Activated CD4-positive, alpha-beta T cell treated with anti-CD3 and anti-CD28 coated beads, Interleukin-2, amount 50 U/mL, for 4 hours (primary cell): ENCODE results near the gene HOXA2.

Source experiments
- DNase-seq, 2 experiments: peaks; one replicate each; pipeline ENCODE4 v3.0.0-alpha.2; 2020

Gene HOXA2

GRCh38 chr7:27124902-27125689 is 22.6 kb upstream of the HOXA2 start:
- no peak for DNase-seq

GRCh38 chr7:27124096-27124901 is 21.8 kb upstream of the HOXA2 start:
- no peak for DNase-seq

GRCh38 chr7:27123477-27124053 is 21.1 kb upstream of the HOXA2 start:
- DNase-seq, result no peak

- no peak for DNase-seq
Observed at GRCh38 chr7:27123007-27123476, 20.6 kb upstream of the HOXA2 start.

DNA sequence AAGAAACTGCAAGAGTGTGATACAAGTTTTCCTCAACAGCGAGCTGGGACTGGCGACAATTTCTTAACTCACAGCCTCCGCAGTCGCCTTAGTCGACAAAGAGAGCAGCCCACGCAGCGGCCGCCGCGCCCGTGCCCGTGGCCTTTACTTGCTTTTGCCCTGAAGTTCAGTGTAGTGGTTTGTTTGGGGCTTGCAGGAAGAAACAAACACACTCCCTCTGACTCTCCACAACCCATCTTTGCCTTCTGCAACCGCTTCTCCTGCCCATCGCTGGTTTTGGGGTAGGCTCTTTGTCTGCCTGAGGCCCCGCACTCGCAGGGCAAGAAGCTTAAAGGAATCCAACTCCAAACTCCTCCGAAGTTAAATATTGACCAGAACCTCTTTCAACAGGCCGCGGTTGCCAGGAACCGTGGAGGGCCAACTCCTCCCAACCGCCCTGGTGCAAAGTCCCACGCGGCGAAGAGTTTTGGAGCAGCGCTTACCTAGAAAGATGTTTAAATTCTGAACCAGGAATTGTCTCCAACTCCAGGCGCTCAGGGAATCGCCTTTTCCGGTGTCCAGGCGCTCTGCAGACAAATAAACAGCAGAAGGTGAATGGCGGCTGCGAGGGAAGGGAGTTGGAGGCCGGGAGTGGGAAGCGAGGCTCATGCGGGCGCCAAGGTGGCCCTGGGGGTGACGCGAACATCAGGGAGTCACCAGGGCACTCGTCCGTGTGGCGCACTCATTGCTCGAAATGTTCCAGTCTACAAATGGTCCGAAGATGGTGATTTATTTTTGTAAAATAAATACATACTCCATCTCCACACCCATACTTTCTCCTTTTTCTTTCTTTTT is 19.8 kb upstream of the HOXA2 start:
- no peak for DNase-seq

GRCh38 chr7:27121684-27122076 is 19.2 kb upstream of the HOXA2 start:
- DNase-seq, result no peak

DNA sequence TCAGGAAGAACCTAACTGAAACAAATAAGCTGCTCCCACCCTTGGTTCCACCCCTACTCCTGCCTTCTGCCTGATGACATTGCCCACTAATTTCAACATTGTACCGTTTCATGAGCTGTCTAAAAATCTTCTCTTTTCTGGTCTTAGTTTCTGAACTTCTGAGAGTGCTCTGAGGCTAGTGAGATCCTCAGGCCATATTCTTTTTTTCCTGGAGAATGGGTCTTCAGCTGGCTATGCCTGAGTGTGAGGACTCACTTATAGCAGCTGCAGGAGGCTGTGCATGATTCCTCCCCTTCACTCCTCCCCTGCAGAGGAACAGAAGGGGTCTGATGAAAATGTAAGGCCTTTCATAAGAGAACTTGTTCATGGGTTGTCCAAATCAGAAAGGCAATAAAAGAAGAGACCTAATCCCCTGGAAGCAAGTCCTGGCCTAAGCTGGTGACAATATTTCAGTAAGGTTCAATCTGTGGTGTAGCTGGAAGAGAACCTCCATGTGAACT is 17.0 kb upstream of the HOXA2 start:
- DNase-seq, result no peak

- DNase-seq, result no peak
Observed at GRCh38 chr7:27118580-27118979, 16.1 kb upstream of the HOXA2 start.

DNA sequence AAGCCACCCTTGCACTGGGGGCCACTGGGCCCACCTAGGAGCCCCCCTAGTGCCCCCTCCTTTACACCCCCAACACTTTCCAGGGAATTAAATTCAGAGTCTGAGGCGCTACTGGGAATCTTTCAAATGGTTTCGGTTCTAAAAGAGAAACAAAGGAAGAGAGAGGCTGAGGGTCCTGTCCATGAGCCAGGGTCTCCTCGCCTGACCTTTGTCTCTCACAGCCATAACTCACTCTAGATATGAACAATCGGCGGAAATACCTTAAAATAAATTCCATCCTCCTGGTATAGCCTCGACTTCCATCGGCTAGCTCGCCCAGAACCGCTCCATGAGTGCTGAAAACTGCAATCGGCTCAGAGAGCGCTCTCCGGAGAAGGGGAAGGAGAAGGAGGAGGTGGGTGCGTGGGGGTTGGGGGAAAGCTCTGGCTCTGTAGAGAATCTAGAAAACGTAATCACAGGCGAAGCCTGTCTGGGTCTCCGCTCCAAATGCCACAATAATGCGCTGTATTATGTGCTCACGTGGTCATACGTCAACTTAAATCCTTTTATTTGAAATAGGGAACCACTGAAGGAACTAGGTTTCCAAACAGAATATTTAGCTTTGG is 15.5 kb upstream of the HOXA2 start:
- no peak for DNase-seq

DNA sequence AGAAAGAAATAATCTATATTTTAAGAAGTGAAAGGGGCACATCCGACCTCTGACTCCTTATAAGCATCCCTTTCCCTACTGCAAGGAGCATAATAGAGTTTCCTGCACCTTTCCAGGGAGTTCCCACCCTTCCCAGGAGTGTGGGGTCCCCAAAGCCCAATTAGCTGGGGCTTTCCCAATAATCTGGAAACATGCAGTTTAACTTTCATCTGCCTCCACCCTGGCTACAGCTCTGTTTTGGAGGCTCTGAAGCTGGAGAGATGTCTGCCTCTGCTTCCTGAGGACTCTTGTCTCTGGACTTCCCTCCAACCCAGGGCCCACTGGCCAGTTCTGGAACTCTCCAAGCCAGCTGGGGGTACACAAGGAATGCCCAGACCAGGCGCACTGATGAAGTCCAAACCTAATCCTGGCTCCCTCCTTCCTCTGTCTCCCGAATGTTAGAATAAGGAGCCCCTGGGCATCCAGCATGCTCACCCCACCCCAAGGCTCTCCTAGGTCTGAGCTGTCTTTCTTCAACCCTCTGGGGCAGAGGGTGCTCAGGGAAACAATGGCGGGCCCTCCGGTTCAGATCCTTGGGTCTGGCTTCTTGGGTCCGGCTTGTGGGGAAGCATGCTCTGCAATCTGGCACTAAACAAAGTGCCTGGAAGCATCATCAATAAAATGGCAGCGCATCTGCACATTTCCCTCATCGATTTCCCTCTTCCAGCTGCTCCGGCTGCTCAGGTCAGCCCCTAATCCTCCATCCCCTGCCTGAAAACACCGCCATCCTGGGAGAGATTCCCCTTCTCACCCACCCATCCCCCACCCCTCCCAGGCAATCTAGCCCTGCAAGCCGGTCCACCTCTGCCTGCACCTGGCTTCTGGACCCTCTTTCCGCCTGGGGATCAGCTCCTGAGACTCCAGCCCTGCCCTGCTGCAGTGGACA is 14.7 kb upstream of the HOXA2 start:
- DNase-seq, result no peak

DNA sequence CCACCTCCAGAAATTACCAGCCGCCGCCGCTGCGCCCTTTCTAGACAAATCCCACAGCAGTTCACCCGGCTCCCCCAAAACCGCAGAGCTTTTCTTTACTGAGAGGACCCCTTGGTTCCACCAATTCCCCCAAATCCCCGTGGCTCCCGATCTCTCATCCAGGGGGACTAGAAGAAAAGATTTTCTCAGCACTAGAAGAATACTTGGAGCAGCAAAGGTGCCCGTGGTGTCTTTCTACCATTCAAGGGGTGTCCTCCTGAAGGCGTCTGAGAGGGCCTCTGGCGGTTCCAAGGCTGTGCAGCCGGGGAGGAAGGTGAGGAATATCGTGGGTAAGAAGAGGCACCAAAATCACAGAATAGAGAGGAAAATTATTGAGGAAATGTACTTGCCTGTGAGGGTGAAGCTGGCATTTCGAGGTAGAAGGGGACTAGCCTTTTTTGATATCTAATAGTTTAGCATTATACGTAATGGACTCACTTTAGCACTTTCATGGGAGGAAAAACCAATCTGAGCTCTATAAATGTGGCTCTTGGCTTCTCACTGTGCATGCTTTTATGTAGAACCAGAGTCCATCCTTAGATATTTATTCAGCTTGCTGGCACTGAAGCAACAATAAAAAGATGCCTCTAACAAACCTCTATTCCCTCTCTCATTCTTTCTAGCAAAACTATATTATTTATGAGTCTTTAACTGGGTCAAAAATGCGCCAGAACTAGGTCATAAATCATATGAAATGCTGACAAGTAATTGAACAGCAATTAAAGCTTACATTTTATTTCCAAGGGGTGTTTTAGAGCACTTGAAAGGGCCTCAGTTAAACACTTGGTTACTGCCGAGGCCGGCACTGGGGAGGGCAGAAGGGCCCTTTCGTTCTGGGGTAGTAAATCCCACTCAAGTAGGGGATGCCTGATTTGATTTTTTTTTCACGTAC is 13.8 kb upstream of the HOXA2 start:
- DNase-seq, result no peak

GRCh38 chr7:27115221-27116026 is 12.9 kb upstream of the HOXA2 start:
- no peak for DNase-seq

DNA sequence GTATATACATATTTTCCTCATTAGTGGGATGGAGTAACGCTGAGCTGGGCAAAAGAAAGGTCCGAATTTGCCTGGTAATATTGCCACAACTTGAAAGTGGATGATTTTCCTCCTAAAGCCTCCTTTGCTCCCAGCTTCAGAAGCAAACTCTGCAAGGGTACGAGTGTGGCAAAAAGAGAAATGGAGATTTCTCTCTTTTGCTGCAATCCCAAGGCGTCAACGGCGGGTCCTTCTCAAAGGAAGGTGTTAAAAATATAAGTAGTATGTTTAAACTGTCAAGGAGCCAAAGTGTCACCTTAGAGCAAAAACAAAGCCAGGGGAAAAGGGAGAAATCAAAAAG is 12.4 kb upstream of the HOXA2 start:
- DNase-seq, result no peak

DNA sequence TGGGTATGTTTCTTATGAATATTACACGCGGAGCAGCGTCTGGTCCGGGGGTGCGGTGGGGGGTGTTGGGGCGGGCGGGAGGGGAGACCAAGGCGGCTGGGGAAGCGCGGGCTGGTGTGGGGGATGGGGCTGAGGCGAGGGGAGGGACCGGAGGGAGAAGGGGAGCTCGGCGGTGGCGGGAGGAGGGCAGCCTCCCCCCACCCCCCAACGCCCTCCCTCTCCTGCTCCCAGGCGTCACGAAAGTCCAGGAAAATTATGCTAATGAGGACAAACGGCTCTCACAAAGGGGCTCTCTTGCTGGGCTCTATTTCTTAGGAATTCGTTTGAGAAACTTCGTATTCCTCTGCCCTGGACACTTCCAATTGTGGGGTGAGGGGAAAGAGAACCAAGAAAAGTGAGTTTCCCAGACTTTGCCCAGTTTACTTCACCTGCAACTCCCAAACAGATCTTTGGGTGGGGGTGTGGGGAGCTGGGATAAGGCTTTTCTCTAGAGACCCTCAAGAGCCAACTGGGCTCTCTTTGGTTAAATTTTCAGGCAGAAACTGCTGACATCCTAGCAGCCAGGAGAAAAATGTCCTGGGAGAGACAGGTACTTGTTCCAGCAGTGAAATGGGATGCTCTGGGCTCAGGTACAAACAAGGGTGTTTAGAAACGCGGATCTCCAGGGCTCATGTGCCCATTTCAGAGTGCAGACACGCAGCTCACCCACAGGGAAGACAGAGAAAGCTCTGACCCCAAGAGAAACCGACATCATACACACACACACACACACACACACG is 11.7 kb upstream of the HOXA2 start:
- DNase-seq, result no peak

GRCh38 chr7:27112955-27113949 is 10.8 kb upstream of the HOXA2 start:
- no peak for DNase-seq

- DNase-seq, result no peak
Observed at GRCh38 chr7:27112361-27112760, 9.9 kb upstream of the HOXA2 start.

DNA sequence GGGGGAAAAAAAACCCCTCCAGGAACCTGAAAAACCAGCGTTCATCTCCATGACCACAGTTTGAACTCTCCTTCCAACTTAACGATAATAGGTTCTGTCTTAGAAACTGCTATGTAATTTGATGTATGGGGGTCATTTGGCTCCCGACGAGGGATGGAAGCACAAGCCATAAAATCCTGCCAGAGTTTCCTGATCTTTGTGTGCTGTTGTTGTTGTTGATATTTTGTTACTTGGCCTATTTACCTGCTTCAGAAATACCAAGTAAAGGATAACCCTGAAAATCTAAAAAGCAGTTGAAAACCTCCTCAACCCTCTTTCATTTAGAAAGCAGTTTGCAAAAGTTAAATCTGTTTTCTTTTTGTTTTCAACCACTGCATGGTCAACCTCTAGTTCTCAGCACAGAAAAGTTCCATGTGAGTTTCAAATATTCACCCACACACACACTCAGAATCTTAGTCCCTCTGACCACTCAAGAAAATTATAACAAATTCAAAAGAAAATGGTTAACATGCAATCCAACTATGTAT is 9.3 kb upstream of the HOXA2 start:
- no peak for DNase-seq
